A673 (cell line): ENCODE measurements around the gene NPAS2. TPM values are rescaled to one million over a fixed set of nuclear protein-coding genes. Genes with fewer than 3 reads are reported as not detected.

Experiments
- BruUV-seq: library from RNA; stranded (reverse); fragments of 400-500 nt; replicated peaks from 2 replicates; lab custom pipeline; 2021; lab: Mats Ljungman, UMichigan
- CTCF ChIA-PET: fragments of 300-600 bp; sonication (Branson Sonifier 250); formaldehyde crosslinking; loops from one replicate; lab custom pipeline; 2022; ENCODE audit warnings: antibody characterized with exemption; lab: Charles Lee
- POLR2A ChIA-PET: fragments of 300-600 bp; sonication (Branson Sonifier 250); formaldehyde crosslinking; loops from one replicate; lab custom pipeline; 2022; ENCODE audit warnings: antibody characterized with exemption; ENCODE audit not compliant: low non-redundant PET; lab: Charles Lee
- DNase-seq: peaks from one replicate; pipeline ENCODE4 v3.0.0-alpha.2; 2015; ENCODE audit warnings: low spot score
- H3K27ac ChIP-seq: fragments of 200-600 bp; sonication (generic); 2 replicates; pipeline ENCODE4 v1.5.1; 2016; ENCODE audit warnings: mixed run types, low read depth, mild to moderate bottlenecking, mixed read lengths, antibody characterized with exemption, low read length; ENCODE audit not compliant: poor library complexity, severe bottlenecking
- H3K27me3 ChIP-seq: fragments of 200-600 bp; sonication (generic); replicated peaks from 2 replicates; pipeline ENCODE4 v1.6.1; 2017; ENCODE audit warnings: mixed run types, low read depth, mild to moderate bottlenecking, mixed read lengths, antibody characterized with exemption, low read length; ENCODE audit not compliant: insufficient read depth, poor library complexity
- H3K36me3 ChIP-seq: fragments of 200-600 bp; sonication (generic); 2 replicates; pipeline ENCODE4 v1.6.1; 2016; ENCODE audit warnings: mixed run types, mild to moderate bottlenecking, mixed read lengths, antibody characterized with exemption, low read length; ENCODE audit not compliant: insufficient read depth, poor library complexity, severe bottlenecking
- H3K4me1 ChIP-seq: fragments of 200-600 bp; sonication (generic); 2 replicates; pipeline ENCODE4 v1.6.1; 2017; ENCODE audit warnings: mixed run types, mild to moderate bottlenecking, mixed read lengths, antibody characterized with exemption, low read length; ENCODE audit not compliant: insufficient read depth, poor library complexity, severe bottlenecking
- H3K4me3 ChIP-seq: fragments of 200-600 bp; sonication (generic); 2 replicates; pipeline ENCODE4 v1.5.1; 2016; ENCODE audit warnings: low read depth, mixed run types, mild to moderate bottlenecking, mixed read lengths, low read length; ENCODE audit not compliant: poor library complexity, severe bottlenecking
- H3K9me3 ChIP-seq: fragments of 200-600 bp; sonication (generic); 2 replicates; pipeline ENCODE4 v1.6.1; 2016; ENCODE audit warnings: mixed run types, low read depth, mild to moderate bottlenecking, mixed read lengths, antibody characterized with exemption, low read length; ENCODE audit not compliant: poor library complexity, severe bottlenecking
- CTCF ChIP-seq: fragments of 300-800, 200-600 bp; sonication (generic); conservative IDR thresholded peaks from 2 replicates; pipeline ENCODE4 v1.5.1; 2017; ENCODE audit warnings: low read depth, mild to moderate bottlenecking, antibody characterized with exemption, low read length, moderate library complexity, mixed read lengths
- EZH2 ChIP-seq: fragments of 200-600 bp; sonication (generic); IDR thresholded peaks from 2 replicates; pipeline ENCODE4 v1.6.1; 2017; ENCODE audit warnings: borderline replicate concordance, low read depth, mild to moderate bottlenecking, mixed read lengths, antibody characterized with exemption, low read length; ENCODE audit not compliant: poor library complexity, severe bottlenecking
- intact Hi-C: fragments of 100-400 bp; cut with micrococcal nuclease; formaldehyde crosslinking; loops from one replicate; pipeline ENCODE4 v1.10.0; 2022; ENCODE audit not compliant: unreplicated experiment
- total RNA-seq: library from RNA; stranded (reverse); gene quantifications from 2 replicates; pipeline ENCODE4 v1.2.3, GENCODE V29; 2021

NPAS2 gene
- total RNA-seq, 1 experiment from 2014 or later = 9.4 TPM

DNA sequence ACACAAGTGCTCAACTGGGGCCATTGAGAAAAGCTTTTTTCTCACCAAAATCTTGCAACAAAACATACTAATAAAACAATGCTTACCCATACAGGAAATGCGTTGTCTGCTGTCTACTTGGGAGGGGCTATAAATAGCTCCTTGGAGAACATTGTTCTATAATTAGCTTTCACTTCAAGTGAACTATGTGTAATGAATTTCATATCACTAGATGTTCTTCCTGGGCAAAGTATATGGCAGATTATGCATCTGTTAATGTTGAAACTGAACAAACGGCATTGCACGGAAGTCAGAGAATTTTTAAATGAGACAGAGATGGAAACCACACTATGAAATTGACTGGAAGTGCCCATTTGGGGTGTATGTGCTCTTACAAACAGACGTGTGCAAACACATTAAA is 6.4 kb upstream of the NPAS2 start:
- no peak overlapping the region for H3K4me3 ChIP-seq
- intact Hi-C loops = no loop called here
- no peak overlapping the region for H3K27ac ChIP-seq
- POLR2A ChIA-PET = interaction anchor here (0.7 kb wide), 1 partner anchor 195 kb away, joined by 3 read pairs; no protein-coding TSS in a partner anchor
- CTCF ChIA-PET = no interaction called here
- DNase-seq = no peak
- H3K4me1 ChIP-seq = peaks cover 9% of the 10 kb centered on the region
- H3K36me3 ChIP-seq = no peaks in the 10 kb centered on the region
- peaks cover 14% of the 10 kb centered on the region for H3K27me3 ChIP-seq
- TF ChIP-seq EZH2 = no peak
- no peak for TF ChIP-seq CTCF
- no TSS peak for BruUV-seq
- no peaks in the 10 kb centered on the region for H3K9me3 ChIP-seq

DNA sequence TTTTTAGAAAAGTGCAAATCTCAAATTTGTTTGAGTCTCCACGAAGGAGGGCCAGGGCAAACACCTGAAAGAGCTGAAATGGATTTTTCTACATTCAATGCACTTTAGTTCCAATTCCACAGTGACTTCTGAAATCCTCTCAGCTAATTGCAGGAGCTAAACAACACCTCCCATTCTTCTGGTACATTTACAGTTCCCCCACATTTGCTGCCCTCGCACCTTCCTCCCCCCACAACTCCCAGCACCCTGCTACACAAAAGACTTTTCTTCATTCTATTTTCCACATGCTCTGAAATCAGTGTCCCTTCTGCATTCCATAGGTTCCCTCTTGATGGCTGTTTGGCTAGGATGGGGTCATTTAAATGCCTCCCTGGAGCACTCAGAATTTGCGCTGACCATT is 5.9 kb upstream of the NPAS2 start:
- Histone ChIP-seq H3K36me3 (no peaks in the 10 kb centered on the region), H3K27ac (no peak overlapping the region), H3K27me3 (peaks cover 19% of the 10 kb centered on the region), H3K4me1 (peaks cover 9% of the 10 kb centered on the region), H3K4me3 (no peak overlapping the region), H3K9me3 (no peaks in the 10 kb centered on the region)
- TF ChIP-seq EZH2 = no peak
- TF ChIP-seq CTCF = no peak
- intact Hi-C loops = no loop called here
- ChIA-PET CTCF (no interaction called here), POLR2A (no interaction called here)
- no TSS peak for BruUV-seq
- no peak for DNase-seq

DNA sequence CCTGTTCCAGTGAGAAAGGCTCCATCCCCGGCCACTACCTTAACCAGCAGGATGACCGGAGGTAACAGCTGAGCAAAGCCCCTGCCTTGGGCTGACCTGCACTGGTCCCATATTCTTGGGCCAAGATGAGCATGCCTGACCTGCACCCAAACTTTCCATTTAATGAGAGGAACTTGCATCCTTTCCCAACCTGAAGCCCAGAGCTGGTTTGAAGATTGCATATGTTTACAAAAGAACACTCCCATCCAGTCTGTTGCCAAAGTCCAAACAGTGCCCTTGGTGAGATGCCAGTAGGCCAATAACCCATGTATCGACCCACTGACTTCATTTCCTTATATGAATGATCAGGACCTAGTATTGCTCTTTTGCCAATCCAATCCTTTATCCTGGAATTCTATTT is 5.5 kb upstream of the NPAS2 start:
- Histone ChIP-seq H3K4me3 (no peak overlapping the region), H3K36me3 (no peaks in the 10 kb centered on the region), H3K27ac (no peak overlapping the region), H3K27me3 (peaks cover 24% of the 10 kb centered on the region), H3K4me1 (peaks cover 9% of the 10 kb centered on the region), H3K9me3 (no peaks in the 10 kb centered on the region)
- BruUV-seq = no TSS peak
- CTCF ChIA-PET = no interaction called here
- POLR2A ChIA-PET = no interaction called here
- TF ChIP-seq CTCF = no peak
- intact Hi-C loops = no loop called here
- DNase-seq = no peak
